ENCODE data around the gene TMA16.

- TF ChIP-seq, protein P1, sequence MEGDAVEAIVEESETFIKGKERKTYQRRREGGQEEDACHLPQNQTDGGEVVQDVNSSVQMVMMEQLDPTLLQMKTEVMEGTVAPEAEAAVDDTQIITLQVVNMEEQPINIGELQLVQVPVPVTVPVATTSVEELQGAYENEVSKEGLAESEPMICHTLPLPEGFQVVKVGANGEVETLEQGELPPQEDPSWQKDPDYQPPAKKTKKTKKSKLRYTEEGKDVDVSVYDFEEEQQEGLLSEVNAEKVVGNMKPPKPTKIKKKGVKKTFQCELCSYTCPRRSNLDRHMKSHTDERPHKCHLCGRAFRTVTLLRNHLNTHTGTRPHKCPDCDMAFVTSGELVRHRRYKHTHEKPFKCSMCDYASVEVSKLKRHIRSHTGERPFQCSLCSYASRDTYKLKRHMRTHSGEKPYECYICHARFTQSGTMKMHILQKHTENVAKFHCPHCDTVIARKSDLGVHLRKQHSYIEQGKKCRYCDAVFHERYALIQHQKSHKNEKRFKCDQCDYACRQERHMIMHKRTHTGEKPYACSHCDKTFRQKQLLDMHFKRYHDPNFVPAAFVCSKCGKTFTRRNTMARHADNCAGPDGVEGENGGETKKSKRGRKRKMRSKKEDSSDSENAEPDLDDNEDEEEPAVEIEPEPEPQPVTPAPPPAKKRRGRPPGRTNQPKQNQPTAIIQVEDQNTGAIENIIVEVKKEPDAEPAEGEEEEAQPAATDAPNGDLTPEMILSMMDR (IDR thresholded peaks at IDR 0.05 in 4 of 5, conservative IDR thresholded peaks at IDR 0.05 in 1 of 5) = no peak
- TF ChIP-seq POLR2A (IDR thresholded peaks at IDR 0.05) = no peak
These were observed 4.6 kb upstream of the TMA16 start for GRCh38 chr4:163489929-163490328.
